Measurements from ENCODE around the gene AMH.

- TF ChIP-seq CTCF (IDR thresholded peaks at IDR 0.05) = no peak
- no peak for TF ChIP-seq POLR2A (IDR thresholded peaks at IDR 0.05)
Measured at GRCh38 chr19:2255112-2255845, 6.2 kb downstream of the AMH start.

Data from thyroid gland (tissue), 4 donors.